ENCODE measurements around the gene FUT9. TPM values are rescaled to one million over a fixed set of nuclear protein-coding genes. Genes with fewer than 3 reads are reported as not detected.

The FUT9 gene
- total RNA-seq, 1 donor from 2014 or later = 6.3 TPM

GRCh38 chr6:96227135-96227534 lies 211.4 kb downstream of the FUT9 start:
- Histone ChIP-seq H3K9me3 (ENCODE audit: low read depth) (no peaks in the 10 kb centered on the region), H3K27me3 (no peaks in the 10 kb centered on the region), H3K4me3 (no peak overlapping the region), H3K4me2 (no peak overlapping the region), H3K27ac (no peak overlapping the region), H2AFZ (replicated peaks) (peak overlapping the region; percentile 9), H3K79me2 (ENCODE audit: low read depth) (no peaks in the 10 kb centered on the region), H3K36me3 (no peaks in the 10 kb centered on the region), H3F3A (ENCODE audit: low read depth) (no peaks in the 10 kb centered on the region), H3K9ac (no peak overlapping the region), H3K4me1 (no peaks in the 10 kb centered on the region), H4K20me1 (ENCODE audit: low read depth) (no peaks in the 10 kb centered on the region)
- Mint-ChIP-seq H3K4me1 (peaks cover 10% of the 10 kb centered on the region), H3K9me3 (no peaks in the 10 kb centered on the region), H3K27ac (no peak overlapping the region), H3K27me3 (ENCODE audit: insufficient read depth, low read depth) (no peaks in the 10 kb centered on the region), H3K4me3 (no peak overlapping the region), H3K36me3 (no peaks in the 10 kb centered on the region)
- TF ChIP-seq EZH2 (IDR thresholded peaks at IDR 0.05) (no peak), CTCF (IDR thresholded peaks at IDR 0.05) (no peak), EZH2phosphoT487 (IDR thresholded peaks at IDR 0.05) (no peak)
- DNase-seq (ENCODE audit: low spot score) = no peak

- H3F3A ChIP-seq (ENCODE audit: low read depth) = no peaks in the 10 kb centered on the region
- no peak overlapping the region for H3K4me3 ChIP-seq
- no peaks in the 10 kb centered on the region for H3K79me2 ChIP-seq (ENCODE audit: low read depth)
- Mint-ChIP-seq H3K4me3 (no peak overlapping the region), H3K9me3 (no peaks in the 10 kb centered on the region), H3K36me3 (no peaks in the 10 kb centered on the region), H3K4me1 (peaks cover 20% of the 10 kb centered on the region), H3K27ac (no peak overlapping the region), H3K27me3 (ENCODE audit: insufficient read depth, low read depth) (no peaks in the 10 kb centered on the region)
- H3K4me1 ChIP-seq = peaks cover 11% of the 10 kb centered on the region
- H3K9me3 ChIP-seq (ENCODE audit: low read depth) = no peaks in the 10 kb centered on the region
- H3K27me3 ChIP-seq = no peaks in the 10 kb centered on the region
- TF ChIP-seq EZH2phosphoT487 (IDR thresholded peaks at IDR 0.05) (no peak), CTCF (IDR thresholded peaks at IDR 0.05) (no peak), EZH2 (IDR thresholded peaks at IDR 0.05) (no peak)
- no peak overlapping the region for H3K9ac ChIP-seq
- no peaks in the 10 kb centered on the region for H3K36me3 ChIP-seq
- no peak overlapping the region for H3K4me2 ChIP-seq
- no peak for DNase-seq (ENCODE audit: low spot score)
- no peaks in the 10 kb centered on the region for H4K20me1 ChIP-seq (ENCODE audit: low read depth)
- H3K27ac ChIP-seq = no peak overlapping the region
- H2AFZ ChIP-seq (replicated peaks) = no peak overlapping the region
Measured at GRCh38 chr6:96234444-96234843, 218.7 kb downstream of the FUT9 start.

GRCh38 chr6:96235927-96236326 lies 220.2 kb downstream of the FUT9 start:
- Mint-ChIP-seq H3K4me1 (peaks cover 20% of the 10 kb centered on the region), H3K27me3 (ENCODE audit: insufficient read depth, low read depth) (no peaks in the 10 kb centered on the region), H3K4me3 (no peak overlapping the region), H3K36me3 (no peaks in the 10 kb centered on the region), H3K9me3 (no peaks in the 10 kb centered on the region), H3K27ac (no peak overlapping the region)
- H3K79me2 ChIP-seq (ENCODE audit: low read depth) = no peaks in the 10 kb centered on the region
- no peaks in the 10 kb centered on the region for H3K9me3 ChIP-seq (ENCODE audit: low read depth)
- H3K36me3 ChIP-seq = no peaks in the 10 kb centered on the region
- H4K20me1 ChIP-seq (ENCODE audit: low read depth) = no peaks in the 10 kb centered on the region
- DNase-seq (ENCODE audit: low spot score) = no peak
- no peak overlapping the region for H3K27ac ChIP-seq
- TF ChIP-seq EZH2phosphoT487 (IDR thresholded peaks at IDR 0.05) = no peak
- no peak for TF ChIP-seq CTCF (IDR thresholded peaks at IDR 0.05)
- no peak for TF ChIP-seq EZH2 (IDR thresholded peaks at IDR 0.05)
- H3K9ac ChIP-seq = no peak overlapping the region
- no peaks in the 10 kb centered on the region for H3F3A ChIP-seq (ENCODE audit: low read depth)
- no peak overlapping the region for H3K4me3 ChIP-seq
- H3K4me2 ChIP-seq = no peak overlapping the region
- H3K27me3 ChIP-seq = no peaks in the 10 kb centered on the region
- H2AFZ ChIP-seq (replicated peaks) = peak overlapping the region; percentile 28
- H3K4me1 ChIP-seq = peaks cover 11% of the 10 kb centered on the region

Measured in neural progenitor cell (in vitro differentiated cells).